Activated CD4-positive, alpha-beta T cell treated with anti-CD3 and anti-CD28 coated beads for 48 hours (primary cell): ENCODE results near the gene ZNF44.

Experiments
- DNase-seq: peaks from one replicate; pipeline ENCODE4 v3.0.0-alpha.2; 2020

ZNF44 gene

GRCh38 chr19:12260861-12261260, 33.8 kb downstream of the ZNF44 start:
- DNase-seq = no peak

DNA sequence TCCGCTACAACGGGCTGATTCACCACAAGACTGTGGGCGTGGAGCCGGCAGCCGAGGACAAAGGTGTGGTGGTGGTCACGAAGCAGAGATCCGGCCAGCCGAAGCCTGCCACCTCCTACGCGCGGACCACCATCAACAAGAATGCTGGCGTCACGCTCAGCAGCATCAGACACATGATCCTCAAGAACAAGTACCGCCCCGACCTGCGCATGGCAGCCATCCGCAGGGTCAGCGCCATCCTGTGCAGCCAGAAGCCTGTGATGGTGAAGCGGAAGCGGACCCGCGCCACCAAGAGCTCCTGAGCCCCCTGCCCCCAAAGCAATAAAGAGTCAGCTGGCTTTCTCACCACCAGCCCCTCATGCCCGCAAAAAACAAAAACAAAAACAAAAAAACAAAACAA, 34.4 kb downstream of the ZNF44 start:
- DNase-seq = no peak

GRCh38 chr19:12255372-12255771, 39.3 kb downstream of the ZNF44 start:
- DNase-seq = no peak

DNA sequence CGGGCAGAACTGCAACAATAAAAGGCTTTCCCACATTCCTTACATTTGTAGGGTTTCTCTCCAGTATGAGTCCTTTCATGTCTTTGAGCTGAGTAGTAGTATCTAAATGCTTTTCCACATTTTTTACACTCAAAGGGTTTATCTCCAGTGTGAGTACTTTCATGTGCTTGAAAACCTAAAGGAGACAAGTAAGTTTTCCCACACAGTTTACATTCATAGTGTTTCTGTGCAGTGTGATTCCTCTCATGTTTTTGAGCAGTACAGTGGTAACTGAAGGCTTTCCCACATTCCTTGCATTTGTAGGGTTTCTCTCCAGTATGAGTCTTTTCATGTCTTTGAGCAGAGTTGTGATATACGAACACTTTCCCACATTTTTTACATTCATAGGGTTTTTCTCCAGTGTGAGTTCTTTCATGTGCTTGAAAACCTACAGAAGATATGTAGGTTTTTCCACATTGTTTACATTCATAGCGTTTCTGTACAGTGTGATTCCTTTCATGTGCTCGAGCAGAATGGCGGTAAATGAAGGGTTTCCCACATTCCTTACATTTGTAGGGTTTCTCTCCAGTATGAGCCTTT, 47.0 kb downstream of the ZNF44 start:
- DNase-seq = no peak

DNA sequence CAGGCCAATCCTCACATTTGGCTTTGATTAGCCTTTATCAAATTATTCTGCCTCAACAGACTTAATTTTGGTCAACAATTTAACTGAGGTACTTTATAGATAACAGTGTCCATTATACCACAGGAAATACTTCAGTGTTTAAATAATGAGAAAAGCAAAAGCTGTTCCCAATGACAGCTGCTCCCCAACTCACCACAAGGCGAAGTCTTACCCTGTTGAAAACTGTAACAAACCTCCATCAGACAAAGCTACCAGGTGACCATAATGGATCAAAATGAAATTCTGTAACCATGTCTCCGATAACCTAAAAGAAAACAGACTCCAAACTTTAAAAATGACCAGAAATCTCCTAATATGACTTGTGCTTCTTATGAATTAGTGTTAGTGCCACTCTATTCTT, 50.3 kb downstream of the ZNF44 start:
- DNase-seq = no peak

DNA sequence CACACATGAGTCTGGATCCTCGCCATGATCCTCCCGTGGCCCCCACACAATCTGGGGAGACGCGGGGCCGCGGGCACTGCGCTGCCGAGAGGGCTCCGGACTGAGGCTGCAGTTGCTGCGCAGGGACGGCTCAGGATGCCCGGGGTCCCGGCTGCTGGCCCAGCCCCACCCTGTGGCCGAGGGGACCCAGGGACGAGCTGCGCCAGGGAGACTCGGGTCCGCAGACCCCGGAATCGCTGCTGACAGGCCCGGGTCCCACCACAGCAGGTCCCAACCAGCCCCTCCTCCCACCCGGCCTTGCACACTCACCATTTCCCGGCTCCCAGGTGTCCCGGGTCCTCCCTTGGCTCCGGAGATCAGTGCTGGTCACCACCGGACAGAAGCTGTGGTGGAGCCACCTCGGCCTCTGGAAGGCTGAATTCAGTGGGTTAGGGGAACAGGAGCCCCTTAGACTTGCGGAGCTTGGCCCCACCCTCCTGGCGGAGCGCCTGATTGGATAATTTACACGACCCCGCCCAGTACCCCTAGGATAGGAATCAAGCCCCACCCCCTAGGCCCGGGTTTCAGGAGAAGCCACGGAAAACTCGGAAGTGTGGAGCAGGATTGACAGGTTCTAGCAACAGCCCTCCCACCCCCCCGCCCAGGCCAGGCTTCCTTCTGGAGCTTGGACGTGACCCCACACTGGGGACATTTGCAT, 57.4 kb downstream of the ZNF44 start:
- no peak for DNase-seq

- DNase-seq = no peak
Observed at GRCh38 chr19:12232961-12233360, 61.7 kb downstream of the ZNF44 start.

- DNase-seq = no peak
Observed at GRCh38 chr19:12230751-12231733, 63.6 kb downstream of the ZNF44 start.

DNA sequence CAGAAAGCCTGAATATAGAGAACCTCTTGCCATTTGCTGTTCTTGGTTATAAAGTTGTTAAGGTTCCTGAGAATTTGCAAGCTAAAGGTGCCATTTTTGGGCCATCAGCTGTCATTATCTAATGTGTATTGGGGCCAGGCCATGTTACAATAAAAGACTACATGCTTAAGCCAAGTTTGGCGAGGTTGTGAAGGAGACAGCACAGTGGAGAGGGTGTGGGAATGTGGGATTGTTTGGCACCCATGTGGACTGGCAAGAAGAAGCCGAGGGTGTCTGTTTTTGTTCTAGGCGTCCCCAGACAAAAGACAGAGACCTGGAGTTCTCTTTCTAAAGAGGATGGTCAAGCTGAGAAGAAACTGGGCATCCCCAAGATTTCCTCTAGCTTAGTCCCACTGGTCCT, 64.7 kb downstream of the ZNF44 start:
- DNase-seq = no peak

- DNase-seq = no peak
Observed at GRCh38 chr19:12224676-12225075, 70.0 kb downstream of the ZNF44 start.

DNA sequence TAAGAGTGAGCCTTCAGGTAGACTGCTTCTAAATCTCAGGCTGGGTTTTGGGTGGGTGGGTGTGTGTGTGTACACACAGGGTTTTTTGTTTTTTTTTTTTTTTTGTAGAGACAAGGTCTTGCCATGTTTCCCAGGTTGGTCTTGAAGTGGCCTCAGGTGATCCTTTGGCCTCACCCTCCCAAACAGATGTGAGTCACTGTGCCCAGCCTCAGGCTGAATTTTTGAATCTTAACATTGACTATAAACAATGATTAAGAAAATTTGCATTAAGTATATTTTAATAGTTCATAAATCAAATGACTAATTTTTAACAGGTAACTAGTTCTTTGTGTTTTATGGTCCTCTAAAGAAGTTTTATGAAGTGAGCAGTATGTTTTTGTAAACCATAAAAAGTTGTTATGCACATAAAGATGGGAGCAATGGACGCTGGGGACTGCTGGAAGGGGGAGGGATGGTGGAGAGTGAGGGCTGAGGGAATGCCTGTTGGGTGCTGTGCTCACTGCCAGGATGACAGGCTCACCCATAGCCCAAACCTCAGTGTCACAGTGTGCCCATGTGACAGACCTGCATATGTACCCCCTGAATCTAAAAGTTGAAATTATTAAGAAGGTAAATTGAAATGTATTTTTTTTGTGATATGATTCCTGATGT, 71.6 kb downstream of the ZNF44 start:
- DNase-seq = no peak
